K562 (cell line): ENCODE data around the gene CHCHD5. TPM values are rescaled to one million over a fixed set of nuclear protein-coding genes. Genes with fewer than 3 reads are reported as not detected.

Experiments used
- BRF2 ChIP-seq: IDR thresholded peaks from 3 replicates; pipeline ENCODE4 v1.6.1; 2011; ENCODE audit warnings: borderline replicate concordance, mild to moderate bottlenecking; ENCODE audit not compliant: insufficient read length, insufficient read depth
- MLX ChIP-seq, 2 experiments: fragments of 450-650 bp in 1 of 2; sonication (generic) in 1 of 2; formaldehyde crosslinking; conservative IDR thresholded peaks; 2 replicates each; pipeline versions ENCODE4 v1.4.0 to v1.8.1; 2020 to 2022; ENCODE audit warnings: mild to moderate bottlenecking in 1 of 2, missing genetic modification reagents in 1 of 2
- RFX7 ChIP-seq: fragments of 250-450 bp; sonication (Bioruptor Pico); IDR thresholded peaks from 2 replicates; pipeline ENCODE4 v1.5.1; 2021; ENCODE audit warnings: mild to moderate bottlenecking
- SP2 ChIP-seq: IDR thresholded peaks from 2 replicates; pipeline ENCODE4 v1.6.1; 2011; ENCODE audit warnings: mild to moderate bottlenecking, low read depth, low read length, moderate library complexity; ENCODE audit not compliant: poor library complexity, severe bottlenecking; ENCODE audit errors: extremely low read depth
- TARDBP ChIP-seq: fragments of 450-650 bp; IDR thresholded peaks from 2 replicates; pipeline ENCODE4 v1.6.1; 2016
- polyA plus RNA-seq, 8 experiments: library from polyadenylated mRNA; depleted of rRNA in 4 of 8; stranded (reverse) in 5 of 8; unstranded in 3 of 8; fragments of >200 nt; fragmentation: Nextera tagmentation in 2 of 8; fragmentation: Illumina TruSeq in 1 of 8; extraction: Ambion mirVana in 2 of 8; extraction: Trizol in 1 of 8; gene quantifications; 2 replicates each; pipeline versions ENCODE4 v1.2.1 to v1.2.3, GENCODE V29; 2011 to 2014; ENCODE audit warnings: inconsistent platforms in 1 of 8, missing spikeins in 1 of 8
- total RNA-seq, 7 experiments: library from RNA; depleted of rRNA in 6 of 7; stranded (reverse); fragments of >200 nt in 6 of 7; fragmentation: Illumina TruSeq in 2 of 7; extraction: Trizol in 2 of 7; gene quantifications; 2 replicates each; pipeline versions ENCODE4 v1.2.1 to v1.2.3, GENCODE V29; 2011 to 2021; ENCODE audit warnings: low replicate concordance in 1 of 7
- TF ChIP-seq, protein P1 (sequence below), 2 experiments: fragments of 450-650 bp; IDR thresholded peaks; 2 replicates each; pipeline ENCODE4 v1.6.1; 2016; ENCODE audit warnings: mild to moderate bottlenecking in 2 of 2, borderline replicate concordance in 1 of 2, low read depth in 1 of 2, moderate library complexity in 1 of 2

Gene CHCHD5
- total and polyA plus RNA-seq, 9 of the 15 experiments (the other 6 are each of a cell fraction or from before 2014, with no cell fraction given) = 7.4 to 79.3 (median 33.4) TPM

DNA sequence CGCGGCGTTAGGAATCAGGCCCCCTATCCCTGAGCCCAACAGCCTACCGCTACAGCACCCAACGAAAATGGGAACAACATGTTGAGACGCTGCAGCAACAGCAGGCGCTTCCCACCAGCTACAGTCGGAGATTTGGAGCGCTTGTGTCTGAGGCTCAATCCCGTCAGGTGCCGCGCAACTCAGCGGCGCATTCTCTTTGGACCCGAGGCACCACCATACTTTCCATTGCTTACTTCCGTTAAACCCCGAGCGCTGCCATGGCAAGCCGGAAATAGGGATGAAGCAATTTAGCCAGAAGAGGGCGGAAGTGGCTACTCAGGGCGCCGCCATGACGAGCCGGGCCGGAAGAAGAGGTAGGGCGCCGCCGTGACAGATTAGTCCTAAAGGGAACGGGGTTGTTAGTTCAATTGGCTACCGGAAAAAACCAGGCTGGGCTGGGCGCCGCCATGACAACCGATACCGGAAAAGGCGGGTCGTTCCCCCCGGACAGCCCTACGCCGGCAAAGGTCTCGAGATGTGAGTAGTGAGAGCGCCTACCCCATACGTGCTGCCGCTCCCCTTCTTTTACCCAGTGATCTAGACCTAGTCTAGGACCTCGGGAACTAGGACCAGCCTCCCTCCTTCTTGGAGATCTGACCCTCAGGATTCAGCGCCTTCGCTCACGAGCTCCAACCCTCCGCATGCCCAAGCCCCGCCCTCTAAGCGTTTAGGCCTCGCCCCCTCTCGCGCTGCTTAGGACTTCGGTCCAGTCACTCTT is at the start of gene CHCHD5 (continued):
- TF ChIP-seq, protein P1, sequence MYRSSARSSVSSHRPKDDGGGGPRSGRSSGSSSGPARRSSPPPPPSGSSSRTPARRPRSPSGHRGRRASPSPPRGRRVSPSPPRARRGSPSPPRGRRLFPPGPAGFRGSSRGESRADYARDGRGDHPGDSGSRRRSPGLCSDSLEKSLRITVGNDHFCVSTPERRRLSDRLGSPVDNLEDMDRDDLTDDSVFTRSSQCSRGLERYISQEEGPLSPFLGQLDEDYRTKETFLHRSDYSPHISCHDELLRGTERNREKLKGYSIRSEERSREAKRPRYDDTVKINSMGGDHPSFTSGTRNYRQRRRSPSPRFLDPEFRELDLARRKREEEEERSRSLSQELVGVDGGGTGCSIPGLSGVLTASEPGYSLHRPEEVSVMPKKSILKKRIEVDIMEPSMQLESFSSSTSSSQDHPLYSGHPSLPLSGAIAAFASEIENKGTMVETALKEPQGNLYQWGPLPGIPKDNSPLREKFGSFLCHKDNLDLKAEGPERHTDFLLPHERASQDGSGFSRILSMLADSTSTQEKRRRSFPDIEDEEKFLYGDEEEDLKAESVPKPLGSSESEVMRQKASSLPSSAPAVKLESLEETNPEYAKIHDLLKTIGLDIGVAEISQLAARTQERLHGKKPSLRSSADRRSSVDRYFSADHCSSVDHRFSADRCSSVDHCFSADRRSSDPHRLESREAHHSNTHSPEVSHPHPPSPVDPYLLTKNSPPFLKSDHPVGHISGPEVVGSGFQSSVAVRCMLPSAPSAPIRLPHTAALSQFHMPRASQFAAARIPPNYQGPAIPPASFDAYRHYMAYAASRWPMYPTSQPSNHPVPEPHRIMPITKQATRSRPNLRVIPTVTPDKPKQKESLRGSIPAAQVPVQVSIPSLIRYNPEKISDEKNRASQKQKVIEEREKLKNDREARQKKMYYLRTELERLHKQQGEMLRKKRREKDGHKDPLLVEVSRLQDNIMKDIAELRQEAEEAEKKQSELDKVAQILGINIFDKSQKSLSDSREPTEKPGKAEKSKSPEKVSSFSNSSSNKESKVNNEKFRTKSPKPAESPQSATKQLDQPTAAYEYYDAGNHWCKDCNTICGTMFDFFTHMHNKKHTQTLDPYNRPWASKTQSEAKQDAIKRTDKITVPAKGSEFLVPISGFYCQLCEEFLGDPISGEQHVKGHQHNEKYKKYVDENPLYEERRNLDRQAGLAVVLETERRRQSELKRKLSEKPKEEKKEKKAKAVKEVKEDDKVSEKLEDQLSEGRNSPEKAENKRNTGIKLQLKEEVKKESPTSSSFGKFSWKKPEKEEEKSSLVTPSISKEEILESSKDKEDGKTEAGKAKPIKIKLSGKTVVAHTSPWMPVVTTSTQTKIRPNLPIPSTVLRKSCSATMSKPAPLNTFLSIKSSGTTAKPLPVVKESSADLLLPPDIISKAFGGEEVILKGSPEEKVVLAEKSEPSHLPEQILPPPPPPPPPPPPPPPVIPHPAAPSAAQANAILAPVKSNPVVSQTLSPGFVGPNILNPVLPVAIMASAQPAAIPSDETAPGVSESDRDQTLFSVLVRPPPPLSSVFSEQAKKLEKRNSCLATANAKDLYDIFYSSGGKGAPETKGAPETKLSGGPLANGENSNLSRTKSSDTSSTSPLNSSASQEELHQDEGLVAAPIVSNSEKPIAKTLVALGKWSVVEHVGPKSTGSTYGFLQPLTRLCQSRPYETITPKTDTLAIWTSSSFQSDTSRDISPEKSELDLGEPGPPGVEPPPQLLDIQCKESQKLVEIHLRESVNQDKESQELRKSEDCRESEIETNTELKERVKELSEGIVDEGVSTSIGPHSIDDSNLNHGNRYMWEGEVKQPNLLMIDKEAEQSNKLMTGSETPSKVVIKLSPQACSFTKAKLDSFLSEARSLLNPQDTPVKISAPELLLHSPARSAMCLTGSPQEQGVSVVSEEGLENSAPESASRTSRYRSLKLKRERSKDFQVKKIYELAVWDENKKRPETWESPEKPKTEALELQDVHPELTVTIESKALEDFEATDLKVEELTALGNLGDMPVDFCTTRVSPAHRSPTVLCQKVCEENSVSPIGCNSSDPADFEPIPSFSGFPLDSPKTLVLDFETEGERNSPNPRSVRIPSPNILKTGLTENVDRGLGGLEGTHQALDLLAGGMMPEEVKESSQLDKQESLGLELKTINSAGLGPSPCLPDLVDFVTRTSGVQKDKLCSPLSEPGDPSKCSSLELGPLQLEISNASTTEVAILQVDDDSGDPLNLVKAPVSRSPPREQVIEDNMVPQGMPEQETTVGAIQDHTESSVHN (IDR thresholded peaks at IDR 0.05; ENCODE audit: borderline replicate concordance in 1 of 2, low read depth in 1 of 2) = no peak
- no peak for TF ChIP-seq TARDBP
- no peak for TF ChIP-seq BRF2
- TF ChIP-seq SP2 = no peak
- no peak for TF ChIP-seq RFX7 (CRISPR knock-in tag)
- TF ChIP-seq MLX (CRISPR knock-in tag; conservative IDR thresholded peaks at IDR 0.05) = no peak
